ENCODE results near the gene ALLC.
"Not testable (repeated sequence)": the region's sequence is repeated elsewhere in the genome, so short reads cannot be mapped to it uniquely, and the experiment has no call there.

The ALLC gene

DNA sequence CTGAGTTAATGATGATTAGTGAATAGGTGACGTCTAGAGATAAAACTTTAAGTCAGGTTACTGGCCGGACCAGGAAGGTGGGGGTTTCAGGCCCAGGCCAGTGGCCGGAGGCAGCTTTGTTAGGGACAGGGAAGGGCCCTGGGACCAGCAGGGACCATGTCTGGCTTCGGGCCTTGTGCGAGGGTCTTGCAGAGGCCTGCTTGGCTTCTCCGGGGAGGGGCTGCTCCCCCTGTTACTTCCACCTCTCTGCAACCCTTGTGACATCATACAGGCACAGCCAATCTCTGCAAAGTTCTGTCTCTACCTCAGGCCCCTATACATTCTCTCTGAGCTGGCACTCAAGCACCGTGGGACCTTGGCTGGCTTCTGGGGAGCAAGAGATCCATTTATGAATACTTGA lies at the start of gene ALLC:
TSS of gene ALLC (plus strand) at position 320 of the 400 bp plus-strand sequence. CDS start 12,958 bp downstream, outside the sequence.
- Histone ChIP-seq H3K9me3 (ENCODE audit: low read depth, low read length) (no peaks in the 10 kb centered on the region), H3K9ac (ENCODE audit: insufficient read length) (no peak within 1 kb of the TSS), H3K4me3 (no peak within 1 kb of the TSS), H3K36me3 (ENCODE audit: insufficient read depth, low read length) (no peaks in the 10 kb centered on the region), H3K27ac (no peak within 1 kb of the TSS)
- TF ChIP-seq POLR2AphosphoS5 (IDR thresholded peaks at IDR 0.05; ENCODE audit: borderline replicate concordance, low read depth, low read length) (no peak), EZH2 (IDR thresholded peaks at IDR 0.05) (no peak), FOXP2 (optimal IDR thresholded peaks at IDR 0.05; ENCODE audit: control extremely low read depth, extremely low read length, insufficient read depth) (no peak)
- DNase-seq (ENCODE audit: low read depth, low spot score), result no peak

- TF ChIP-seq EZH2 (IDR thresholded peaks at IDR 0.05) (no peak), POLR2AphosphoS5 (IDR thresholded peaks at IDR 0.05; ENCODE audit: borderline replicate concordance, low read depth, low read length) (no peak), FOXP2 (optimal IDR thresholded peaks at IDR 0.05; ENCODE audit: control extremely low read depth, extremely low read length, insufficient read depth) (no peak)
- Histone ChIP-seq H3K9me3 (ENCODE audit: low read depth, low read length) (no peaks in the 10 kb centered on the region), H3K9ac (ENCODE audit: insufficient read length) (no peak overlapping the region), H3K27ac (no peak overlapping the region), H3K36me3 (ENCODE audit: insufficient read depth, low read length) (no peaks in the 10 kb centered on the region), H3K4me3 (no peak overlapping the region)
- no peak for DNase-seq (ENCODE audit: low read depth, low spot score)
Observed at GRCh38 chr2:3608373-3609278, 49.4 kb upstream of the ALLC start.

- H3K27ac ChIP-seq; H3K4me3 ChIP-seq; DNase-seq (ENCODE audit: low read depth, low spot score); H3K9ac ChIP-seq (ENCODE audit: insufficient read length); H3K36me3 ChIP-seq (ENCODE audit: insufficient read depth, low read length); H3K9me3 ChIP-seq (ENCODE audit: low read depth, low read length): not testable (repeated sequence)
Observed at GRCh38 chr2:3609279-3609673, 48.7 kb upstream of the ALLC start.

GRCh38 chr2:3610415-3610814 lies 47.6 kb upstream of the ALLC start:
- TF ChIP-seq POLR2AphosphoS5 (IDR thresholded peaks at IDR 0.05; ENCODE audit: borderline replicate concordance, low read depth, low read length) (no peak), EZH2 (IDR thresholded peaks at IDR 0.05) (no peak), FOXP2 (optimal IDR thresholded peaks at IDR 0.05; ENCODE audit: control extremely low read depth, extremely low read length, insufficient read depth) (no peak)
- Histone ChIP-seq H3K9me3 (ENCODE audit: low read depth, low read length) (no peaks in the 10 kb centered on the region), H3K36me3 (ENCODE audit: insufficient read depth, low read length) (no peaks in the 10 kb centered on the region), H3K27ac (no peak overlapping the region), H3K9ac (ENCODE audit: insufficient read length) (no peak overlapping the region), H3K4me3 (no peak overlapping the region)
- no peak for DNase-seq (ENCODE audit: low read depth, low spot score)

DNA sequence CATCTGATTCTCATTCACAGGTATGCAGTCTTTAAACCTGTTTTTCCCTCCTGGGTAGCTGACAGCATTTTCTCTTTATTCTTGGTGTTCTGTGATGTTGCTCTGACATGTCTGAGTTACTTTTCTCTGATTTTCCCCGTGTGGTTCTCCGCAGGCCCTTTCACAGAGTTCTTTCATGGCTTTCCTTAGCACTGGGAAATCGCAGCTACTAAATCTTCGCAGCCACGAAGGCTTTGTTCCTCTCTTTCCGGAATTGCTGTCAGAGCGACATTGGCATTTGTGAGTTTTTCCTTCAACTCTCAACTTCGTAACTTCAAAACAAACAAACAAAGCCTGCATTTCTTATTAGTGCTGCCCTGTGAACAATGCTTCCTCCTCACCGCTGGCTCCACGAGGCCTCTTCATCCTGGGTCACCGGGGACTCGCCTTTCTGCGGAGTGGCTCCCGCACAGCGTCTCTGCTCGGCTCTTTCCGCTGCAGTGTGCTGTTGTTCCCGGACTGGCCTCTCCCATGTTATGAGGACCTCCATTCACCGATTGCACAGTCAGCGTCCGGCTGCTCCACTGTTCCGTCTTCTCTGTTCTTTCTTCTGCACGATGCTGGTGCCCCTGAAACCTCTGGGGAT lies 47.0 kb upstream of the ALLC start:
- TF ChIP-seq FOXP2 (optimal IDR thresholded peaks at IDR 0.05; ENCODE audit: control extremely low read depth, extremely low read length, insufficient read depth), result no peak
- no peak for TF ChIP-seq POLR2AphosphoS5 (IDR thresholded peaks at IDR 0.05; ENCODE audit: borderline replicate concordance, low read depth, low read length)
- no peak for TF ChIP-seq EZH2 (IDR thresholded peaks at IDR 0.05)
- Histone ChIP-seq H3K4me3 (no peak overlapping the region), H3K9me3 (ENCODE audit: low read depth, low read length) (no peaks in the 10 kb centered on the region), H3K27ac (no peak overlapping the region), H3K9ac (ENCODE audit: insufficient read length) (no peak overlapping the region), H3K36me3 (ENCODE audit: insufficient read depth, low read length) (no peaks in the 10 kb centered on the region)
- no peak for DNase-seq (ENCODE audit: low read depth, low spot score)

DNA sequence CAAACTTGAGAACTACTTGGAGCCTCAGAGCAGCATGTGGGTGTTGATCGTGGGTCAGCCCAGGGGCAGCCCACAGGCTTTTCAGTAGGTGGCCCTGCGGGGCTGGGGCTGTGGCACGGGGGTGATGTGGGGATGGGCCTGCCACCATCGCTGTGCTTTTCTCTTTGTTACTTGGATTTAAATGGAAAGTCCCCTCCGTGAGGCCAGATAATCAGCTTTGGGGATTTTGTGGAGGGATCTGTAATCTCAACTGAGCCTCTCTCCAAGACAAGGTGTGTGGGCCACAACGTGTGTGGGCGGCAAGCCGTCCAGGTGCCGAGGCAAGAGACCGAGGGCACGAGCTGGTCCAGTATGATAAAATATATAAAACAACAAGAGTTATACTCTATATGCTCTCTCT lies 46.4 kb upstream of the ALLC start:
- no peak for TF ChIP-seq FOXP2 (optimal IDR thresholded peaks at IDR 0.05; ENCODE audit: control extremely low read depth, extremely low read length, insufficient read depth)
- no peak for TF ChIP-seq EZH2 (IDR thresholded peaks at IDR 0.05)
- no peak for TF ChIP-seq POLR2AphosphoS5 (IDR thresholded peaks at IDR 0.05; ENCODE audit: borderline replicate concordance, low read depth, low read length)
- H3K4me3 ChIP-seq, result no peak overlapping the region
- no peaks in the 10 kb centered on the region for H3K9me3 ChIP-seq (ENCODE audit: low read depth, low read length)
- no peak overlapping the region for H3K27ac ChIP-seq
- no peak overlapping the region for H3K9ac ChIP-seq (ENCODE audit: insufficient read length)
- no peak for DNase-seq (ENCODE audit: low read depth, low spot score)
- no peaks in the 10 kb centered on the region for H3K36me3 ChIP-seq (ENCODE audit: insufficient read depth, low read length)

- Histone ChIP-seq H3K9me3 (ENCODE audit: low read depth, low read length) (no peaks in the 10 kb centered on the region), H3K9ac (ENCODE audit: insufficient read length) (no peak overlapping the region), H3K27ac (no peak overlapping the region), H3K4me3 (no peak overlapping the region), H3K36me3 (ENCODE audit: insufficient read depth, low read length) (no peaks in the 10 kb centered on the region)
- TF ChIP-seq POLR2AphosphoS5 (IDR thresholded peaks at IDR 0.05; ENCODE audit: borderline replicate concordance, low read depth, low read length) (no peak), FOXP2 (optimal IDR thresholded peaks at IDR 0.05; ENCODE audit: control extremely low read depth, extremely low read length, insufficient read depth) (no peak), EZH2 (IDR thresholded peaks at IDR 0.05) (no peak)
- DNase-seq (ENCODE audit: low read depth, low spot score), result no peak
Observed at GRCh38 chr2:3612639-3613523, 45.1 kb upstream of the ALLC start.

GRCh38 chr2:3613524-3613905 lies 44.5 kb upstream of the ALLC start:
- Histone ChIP-seq H3K4me3 (no peak overlapping the region), H3K9me3 (ENCODE audit: low read depth, low read length) (no peaks in the 10 kb centered on the region), H3K36me3 (ENCODE audit: insufficient read depth, low read length) (no peaks in the 10 kb centered on the region), H3K9ac (ENCODE audit: insufficient read length) (no peak overlapping the region), H3K27ac (no peak overlapping the region)
- DNase-seq (ENCODE audit: low read depth, low spot score), result no peak
- TF ChIP-seq EZH2 (IDR thresholded peaks at IDR 0.05) (no peak), POLR2AphosphoS5 (IDR thresholded peaks at IDR 0.05; ENCODE audit: borderline replicate concordance, low read depth, low read length) (no peak), FOXP2 (optimal IDR thresholded peaks at IDR 0.05; ENCODE audit: control extremely low read depth, extremely low read length, insufficient read depth) (no peak)

DNA sequence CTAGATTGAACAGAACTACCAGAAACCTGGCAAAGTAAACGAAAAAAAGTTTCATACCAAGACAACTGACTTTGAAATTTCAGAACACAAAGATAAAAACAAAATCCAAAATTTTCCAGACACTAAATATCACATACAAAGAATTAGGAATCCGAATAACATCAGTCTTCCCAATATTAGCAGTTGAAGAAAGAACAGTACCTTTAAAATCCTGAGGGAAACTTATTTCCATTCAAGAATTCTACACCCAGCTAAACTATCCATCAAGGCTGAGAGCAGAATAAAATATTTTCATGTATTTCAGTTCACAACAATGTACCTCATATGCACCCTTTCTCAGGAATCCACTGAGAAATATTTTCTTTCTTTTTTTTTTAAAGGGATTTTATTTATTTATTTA lies 43.3 kb upstream of the ALLC start:
- H3K9me3 ChIP-seq (ENCODE audit: low read depth, low read length); H3K9ac ChIP-seq (ENCODE audit: insufficient read length); H3K36me3 ChIP-seq (ENCODE audit: insufficient read depth, low read length); DNase-seq (ENCODE audit: low read depth, low spot score); H3K27ac ChIP-seq; H3K4me3 ChIP-seq: not testable (repeated sequence)

GRCh38 chr2:3615541-3616200 lies 42.3 kb upstream of the ALLC start:
- not testable (repeated sequence) for H3K4me3 ChIP-seq; H3K27ac ChIP-seq; H3K9me3 ChIP-seq (ENCODE audit: low read depth, low read length); H3K36me3 ChIP-seq (ENCODE audit: insufficient read depth, low read length); DNase-seq (ENCODE audit: low read depth, low spot score); H3K9ac ChIP-seq (ENCODE audit: insufficient read length)

DNA sequence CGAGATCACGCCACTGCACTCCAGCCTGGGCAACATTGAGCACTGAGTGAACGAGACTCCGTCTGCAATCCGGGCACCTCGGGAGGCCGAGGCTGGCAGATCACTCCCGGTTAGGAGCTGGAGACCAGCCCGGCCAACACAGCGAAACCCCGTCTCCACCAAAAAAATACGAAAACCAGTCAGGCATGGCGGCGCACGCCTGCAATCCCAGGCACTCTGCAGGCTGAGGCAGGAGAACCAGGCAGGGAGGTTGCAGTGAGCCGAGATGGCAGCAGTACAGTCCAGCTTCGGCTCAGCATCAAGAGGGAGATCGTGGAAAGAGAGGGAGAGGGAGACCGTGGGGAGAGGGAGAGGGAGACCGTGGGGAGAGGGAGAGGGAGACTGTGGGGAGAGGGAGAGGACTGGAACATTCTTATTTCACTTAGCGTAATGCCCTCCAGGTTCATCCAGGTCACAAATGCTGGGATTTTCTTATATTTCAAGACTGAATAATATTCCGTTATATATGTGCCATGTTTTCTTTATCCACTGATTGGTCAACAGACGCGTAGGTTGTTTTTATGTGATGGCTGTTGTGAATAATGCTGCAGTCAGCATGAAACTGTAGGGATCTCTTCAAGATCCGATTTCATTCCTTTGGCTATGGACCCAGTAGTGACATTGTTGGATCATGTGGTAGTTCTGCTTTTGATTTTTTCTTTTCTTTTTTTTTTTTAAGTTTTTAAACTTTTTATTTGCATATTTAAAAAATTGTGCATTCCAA lies 41.4 kb upstream of the ALLC start:
- not testable (repeated sequence) for H3K27ac ChIP-seq; H3K9me3 ChIP-seq (ENCODE audit: low read depth, low read length); H3K4me3 ChIP-seq; H3K36me3 ChIP-seq (ENCODE audit: insufficient read depth, low read length); H3K9ac ChIP-seq (ENCODE audit: insufficient read length); DNase-seq (ENCODE audit: low read depth, low spot score)

Measured in SK-N-MC (cell line).